GM19468 (cell line): ENCODE data around the gene LRRC8E.
"Not testable (repeated sequence)": the region's sequence is repeated elsewhere in the genome, so short reads cannot be mapped to it uniquely, and the experiment has no call there.

Experiments
- ATAC-seq: cut with Tn5 transposase; IDR thresholded peaks from one replicate; pipeline ENCODE4 v1.9.1; 2021; ENCODE audit warnings: mild to moderate bottlenecking, moderate library complexity, moderate number of reproducible peaks; ENCODE audit not compliant: unreplicated experiment; ENCODE audit errors: extremely low read depth

Gene LRRC8E

DNA sequence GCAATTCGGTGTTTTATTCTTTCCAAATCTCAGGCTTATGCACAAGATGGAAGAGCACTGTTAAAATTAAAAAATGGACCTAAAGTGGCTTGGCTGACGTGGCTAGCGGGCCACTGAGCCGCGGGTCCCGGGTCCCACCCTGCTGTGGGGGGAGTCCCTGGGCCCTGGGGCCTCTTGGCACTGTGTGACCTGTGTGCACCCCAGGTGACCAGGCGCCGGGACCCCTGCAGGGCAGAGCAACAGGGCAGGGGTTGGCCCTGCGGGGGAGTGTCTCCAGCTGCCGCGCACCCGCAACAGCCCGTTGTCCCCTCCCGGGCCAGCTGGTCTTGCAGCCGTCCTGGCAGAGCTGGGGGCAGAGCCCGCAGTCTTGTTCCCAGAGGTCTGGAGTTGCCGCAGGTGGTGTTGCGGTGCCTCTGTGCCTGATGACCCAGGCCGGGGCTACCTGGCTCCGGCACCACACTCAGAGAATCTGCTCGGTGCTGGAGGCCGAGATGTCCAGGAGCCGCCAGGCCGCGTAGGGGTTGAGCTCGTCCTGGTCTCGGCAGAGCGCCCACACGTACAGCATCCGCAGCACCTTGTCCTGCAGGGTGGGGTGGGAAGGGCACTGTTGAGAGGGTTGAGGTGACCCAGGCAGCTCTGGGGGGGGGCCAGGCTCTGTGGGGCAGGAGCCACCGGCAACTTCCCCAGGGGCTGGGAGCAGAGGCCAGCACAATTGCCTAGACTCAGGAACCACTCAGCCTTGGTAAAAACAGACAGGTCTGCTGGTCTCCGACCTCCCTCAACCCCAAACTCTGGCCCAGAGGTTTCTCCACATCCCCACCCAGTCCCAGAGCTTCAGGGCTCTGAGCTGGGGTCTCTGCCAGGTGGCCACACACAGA is 38.7 kb downstream of the LRRC8E start:
- no peak for ATAC-seq

DNA sequence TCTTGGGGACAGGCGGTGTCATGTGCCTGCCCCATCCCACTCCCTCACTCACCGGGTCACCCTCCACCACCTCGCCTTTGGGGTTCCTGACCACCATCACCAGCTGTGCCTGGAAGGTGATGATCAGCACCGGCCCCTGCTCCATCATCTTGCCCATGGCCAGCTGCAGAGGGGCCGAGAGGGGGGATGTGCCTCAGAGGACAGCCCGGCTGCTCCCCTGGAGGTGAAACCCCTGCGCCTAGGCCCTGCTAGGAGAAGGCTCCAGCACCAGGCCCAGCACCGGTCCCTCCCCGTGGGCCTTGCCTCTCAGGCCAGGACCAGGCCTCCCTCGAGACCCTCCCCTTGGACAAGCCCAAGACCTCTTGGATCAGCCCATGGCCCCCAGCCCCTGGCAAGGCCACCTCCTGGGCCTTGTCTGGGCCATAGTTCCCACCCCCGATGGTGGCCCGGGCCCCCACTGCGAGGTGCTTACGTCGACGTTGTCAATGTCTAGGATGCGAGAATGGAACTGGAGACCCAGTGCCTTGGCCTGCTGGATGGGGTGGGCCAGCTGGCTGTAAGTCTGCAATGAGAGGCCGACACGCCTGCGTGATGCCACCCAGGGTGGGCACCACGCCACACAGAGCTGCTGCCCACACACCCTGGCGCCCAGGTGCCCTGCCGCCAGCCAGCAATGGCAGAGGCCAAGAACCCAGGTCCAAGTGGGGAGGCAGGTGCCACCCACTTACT is 39.5 kb downstream of the LRRC8E start:
- ATAC-seq, result no peak

DNA sequence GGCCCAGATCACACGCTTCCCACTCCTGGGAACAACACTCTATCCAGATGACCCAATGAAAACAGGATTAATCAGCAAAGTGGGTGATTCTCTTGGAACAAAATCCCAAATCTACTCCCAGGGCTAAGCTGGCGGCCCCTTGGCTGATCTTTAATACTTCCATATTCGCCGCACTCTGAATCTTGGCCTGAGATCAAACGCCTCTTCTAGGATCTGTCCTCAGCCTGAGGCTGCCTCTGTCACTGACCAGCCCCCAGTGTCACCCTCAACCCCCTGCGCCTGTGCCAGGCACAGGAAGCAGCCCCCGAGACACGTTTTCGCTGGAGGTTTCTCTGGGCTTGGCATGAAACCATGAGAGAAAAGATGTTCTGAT is 40.0 kb downstream of the LRRC8E start:
- no peak for ATAC-seq

DNA sequence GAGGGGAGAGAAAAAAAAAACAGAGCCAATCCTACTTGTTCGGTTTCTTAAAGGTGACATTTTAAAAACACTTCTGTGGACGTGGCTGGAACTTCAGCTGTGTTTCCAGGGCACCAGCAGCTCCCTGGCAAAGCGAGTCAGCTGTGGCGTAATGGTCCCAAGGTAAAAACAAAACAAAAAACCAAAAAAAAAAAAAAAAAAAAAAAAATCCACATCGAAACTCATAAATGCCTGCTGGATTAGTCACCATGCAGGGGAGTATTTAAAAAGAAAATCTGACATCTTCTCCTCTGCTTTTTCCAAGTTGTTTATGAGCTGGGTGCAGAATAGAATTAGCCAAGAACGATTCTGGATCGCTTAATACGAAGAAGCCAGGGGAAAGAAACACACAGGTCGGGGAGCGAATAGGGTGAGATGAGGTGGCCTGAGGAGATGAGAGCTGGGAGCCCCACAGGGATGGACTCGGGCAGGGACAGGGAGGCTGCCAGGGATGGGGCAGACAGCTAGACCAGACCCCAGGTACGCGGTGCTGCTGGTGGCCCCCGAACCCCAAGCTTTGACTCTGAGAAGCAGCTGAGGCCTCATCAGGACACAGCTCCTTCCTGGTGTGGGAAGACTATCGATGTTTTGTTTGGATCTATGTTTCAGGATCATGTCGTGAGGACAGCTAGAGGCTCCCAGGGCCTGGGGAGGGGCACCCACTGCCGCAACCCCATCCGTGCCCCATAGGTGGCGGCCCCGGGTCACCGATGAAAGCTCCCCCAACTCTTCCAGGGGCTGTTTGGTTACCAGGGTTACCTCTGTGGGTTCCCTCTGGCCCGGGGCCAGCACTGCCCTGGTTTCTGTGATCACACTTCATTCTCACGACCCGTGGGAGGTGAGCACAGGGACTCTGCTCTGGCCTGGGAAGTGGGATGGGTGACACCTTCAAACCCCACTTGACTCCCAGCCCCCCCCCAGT is 40.7 kb downstream of the LRRC8E start:
- no peak for ATAC-seq

DNA sequence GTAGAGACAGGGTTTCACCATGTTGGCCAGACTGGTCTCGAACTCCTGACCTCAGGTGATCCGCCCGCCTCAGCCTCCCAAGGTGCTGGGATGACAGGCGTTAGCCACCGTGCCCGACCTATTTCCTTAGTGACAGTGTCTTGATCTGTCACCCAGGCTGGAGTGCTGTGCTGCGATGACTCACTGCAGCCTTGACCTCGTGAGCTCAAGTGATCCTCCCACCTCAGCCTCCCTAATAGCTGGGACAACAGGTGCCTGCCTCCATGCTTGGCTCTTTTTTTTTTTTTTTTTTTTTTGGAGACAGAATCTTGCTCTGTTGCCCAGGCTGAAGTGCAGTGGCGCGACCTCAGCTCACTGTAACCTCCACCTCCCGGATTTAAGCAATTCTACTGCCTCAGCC is 41.7 kb downstream of the LRRC8E start:
- not testable (repeated sequence) for ATAC-seq

DNA sequence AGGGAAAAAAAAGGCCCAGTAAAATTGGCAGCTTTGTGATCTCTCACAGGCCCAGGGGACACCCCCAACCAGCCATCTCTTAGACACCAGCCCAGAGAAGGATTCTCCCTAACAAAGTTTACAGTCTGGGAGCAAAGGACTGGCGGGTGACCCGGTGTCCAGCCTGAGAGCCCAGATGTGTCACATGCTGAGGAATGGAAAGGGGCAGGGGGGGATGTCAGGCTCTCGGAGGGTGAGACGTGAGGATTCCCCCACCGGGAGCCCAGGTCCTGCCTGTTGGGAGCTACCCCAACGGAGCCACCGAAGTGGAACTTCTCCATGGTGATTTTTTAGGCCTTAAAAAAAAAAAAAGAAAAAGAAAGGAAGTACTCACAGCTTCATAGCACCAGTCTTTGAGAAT is 42.5 kb downstream of the LRRC8E start:
- no peak for ATAC-seq

DNA sequence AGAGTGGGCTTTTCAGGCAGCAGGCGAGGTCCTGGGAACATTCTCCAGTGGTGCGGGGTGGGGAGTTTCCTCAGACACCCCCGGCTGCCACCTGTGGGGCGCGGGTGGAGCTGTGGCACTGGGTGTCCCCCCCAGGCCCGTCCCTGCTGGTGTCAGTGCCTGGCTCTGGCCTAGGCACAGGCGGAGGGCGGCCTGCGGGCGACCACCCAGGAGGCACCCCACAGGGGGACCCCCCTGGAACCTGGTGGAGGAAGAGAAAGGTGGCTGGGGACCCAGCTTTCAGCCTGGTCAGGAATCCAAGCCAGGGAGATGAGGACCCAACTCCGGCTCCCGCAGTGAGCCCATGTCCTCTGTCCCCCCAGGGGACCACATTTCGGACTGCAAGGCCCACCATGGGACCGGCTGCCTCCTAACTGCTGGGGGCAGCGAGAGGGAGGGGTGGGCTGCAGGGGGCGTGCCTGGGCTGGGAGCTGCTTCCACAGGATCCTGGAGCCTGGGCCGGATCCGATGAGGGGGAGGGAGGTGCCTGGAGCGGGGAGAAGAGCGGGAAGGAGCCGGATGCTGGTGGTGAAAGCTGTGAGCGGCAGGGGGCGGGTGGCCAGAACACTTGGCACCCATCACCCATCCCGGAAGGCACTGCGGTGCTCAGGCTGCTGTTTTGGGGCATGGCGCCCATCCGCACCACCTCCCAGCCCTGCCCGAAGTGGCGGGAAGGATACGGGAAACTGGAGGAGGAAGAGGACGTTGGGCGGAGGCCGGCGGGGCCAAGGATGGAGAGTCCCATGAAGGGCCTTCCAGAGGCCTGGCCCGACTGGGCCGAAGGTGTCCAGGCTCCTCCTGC is 43.1 kb downstream of the LRRC8E start:
- ATAC-seq, result no peak

DNA sequence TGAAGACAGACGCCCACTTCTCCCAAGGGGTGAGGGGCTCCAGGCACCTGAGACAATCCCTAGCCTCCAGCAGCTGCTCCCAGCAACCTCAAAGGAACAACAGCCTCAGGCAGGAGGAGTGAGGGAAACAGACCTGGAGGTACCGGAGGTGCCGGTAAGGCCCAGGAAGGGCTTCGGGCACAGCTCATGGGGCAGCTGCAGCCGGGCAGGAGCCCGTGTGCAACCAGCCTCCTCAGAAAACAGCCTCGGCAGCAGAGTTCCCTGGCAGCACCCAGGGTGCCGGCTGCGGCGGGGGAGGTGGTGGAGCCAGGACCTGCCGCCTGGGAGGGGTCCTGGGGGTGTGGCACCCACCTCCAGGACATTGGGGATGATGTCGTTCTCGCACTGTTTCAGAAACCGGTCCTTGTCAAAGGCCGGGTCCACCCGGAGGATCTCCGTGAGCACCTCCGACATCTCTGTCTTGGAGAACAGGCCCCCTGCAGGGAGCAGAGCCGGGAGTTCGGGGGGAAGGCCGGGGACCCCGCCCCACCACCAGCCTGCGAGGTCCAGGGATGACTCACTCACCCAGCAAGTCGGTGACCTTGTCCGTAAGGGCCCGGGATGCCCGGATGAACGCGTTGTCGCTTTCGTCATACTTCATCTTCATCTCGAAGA is 44.1 kb downstream of the LRRC8E start:
- no peak for ATAC-seq

DNA sequence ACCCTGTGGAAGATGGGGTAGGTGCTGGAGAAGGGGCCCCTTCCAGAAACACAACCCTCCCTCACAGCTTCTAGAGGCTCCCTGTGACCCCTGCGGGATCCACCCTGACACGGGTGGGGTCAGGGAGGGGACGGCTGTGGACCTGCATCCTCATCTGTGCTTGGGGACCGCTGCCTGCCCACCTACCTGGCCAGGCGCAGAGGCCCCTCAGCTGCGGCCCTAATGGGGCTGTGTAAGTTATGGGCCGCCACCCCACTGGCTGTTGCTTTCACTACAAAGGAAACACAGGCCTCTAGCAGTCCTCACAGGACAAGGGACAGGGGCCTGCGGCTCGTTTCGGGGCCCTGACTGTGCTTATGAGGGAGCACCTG is 44.6 kb downstream of the LRRC8E start:
- ATAC-seq, result no peak

DNA sequence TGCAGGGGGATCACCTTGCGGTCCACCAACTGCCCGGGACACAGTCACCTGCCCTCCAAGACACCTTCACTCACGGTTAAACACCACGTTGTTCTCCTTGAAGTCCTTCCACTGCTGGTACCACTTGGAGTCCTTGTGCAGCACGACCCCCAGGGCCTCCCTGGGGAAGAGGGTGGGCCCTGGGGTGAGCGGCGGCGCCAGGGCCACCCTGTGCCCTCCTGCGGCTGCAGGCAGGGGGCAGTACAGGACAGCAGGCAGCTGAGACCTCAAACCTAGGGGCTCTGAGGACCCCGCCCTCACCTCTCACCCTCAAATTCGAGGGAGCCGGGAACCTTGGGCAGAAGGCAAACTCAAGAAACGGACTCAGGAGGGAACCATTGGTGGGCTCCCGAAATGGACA is 45.1 kb downstream of the LRRC8E start:
- ATAC-seq, result no peak

DNA sequence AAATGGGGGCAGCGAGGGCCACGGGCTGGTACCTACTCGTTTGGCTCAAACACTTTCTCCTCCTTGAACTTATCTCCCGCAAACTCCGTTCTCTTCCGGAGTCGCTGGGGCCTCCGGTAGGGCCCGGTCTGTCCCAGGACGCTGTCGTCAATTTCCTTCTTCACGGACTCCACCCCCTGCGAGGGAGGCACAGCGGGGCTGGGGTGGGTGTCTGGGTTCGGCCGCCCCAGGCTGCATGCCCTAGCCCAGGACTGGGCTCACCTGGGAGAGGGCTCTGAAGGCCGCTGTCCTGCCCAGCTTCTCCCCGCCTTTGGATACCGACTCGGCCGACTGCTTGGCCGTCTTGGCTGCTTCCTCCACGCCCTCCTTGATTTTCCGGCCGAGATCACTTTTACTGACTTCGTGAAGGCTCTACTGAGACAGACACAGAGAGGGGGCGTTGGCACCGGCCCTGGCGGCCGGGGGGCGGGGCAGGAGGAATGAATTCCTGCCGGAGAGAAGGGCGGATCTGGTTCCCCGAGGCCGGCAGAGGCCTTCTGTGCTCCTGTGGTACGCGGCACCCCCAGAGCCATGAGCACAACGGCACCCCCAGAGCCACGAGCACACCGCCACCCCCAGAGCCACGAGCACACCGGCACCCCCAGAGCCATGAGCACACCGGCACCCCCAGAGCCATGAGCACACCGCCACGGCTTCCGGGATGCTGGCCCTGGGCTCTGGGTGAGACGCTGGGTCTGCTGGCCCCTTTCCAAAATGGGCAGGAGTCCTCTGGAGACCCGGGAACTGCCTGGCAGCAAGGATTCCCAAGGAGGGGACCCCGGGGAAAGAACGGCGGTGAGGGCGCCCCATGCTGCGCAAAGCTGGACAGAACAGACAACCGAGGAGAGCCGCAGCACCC is 45.8 kb downstream of the LRRC8E start:
- ATAC-seq, result no peak

DNA sequence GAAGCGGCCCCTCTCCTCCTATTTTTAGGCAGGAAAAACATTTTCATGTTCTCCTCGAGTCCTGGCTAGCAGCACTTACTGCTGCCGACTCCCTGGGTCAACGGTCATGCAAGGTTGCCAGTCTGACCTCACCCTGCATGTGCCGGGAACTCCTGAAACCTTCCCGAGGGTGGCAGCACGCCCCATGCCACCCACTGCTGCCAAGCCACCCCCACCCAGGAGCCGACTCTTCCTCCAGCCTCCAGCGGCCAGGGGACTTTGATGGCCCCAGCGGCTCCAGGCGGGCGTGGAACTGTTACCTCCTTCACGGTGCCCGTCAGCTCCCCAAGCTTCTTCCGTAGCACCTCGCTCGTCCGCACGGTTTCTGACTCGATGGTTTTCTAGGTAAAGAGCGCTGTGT is 46.5 kb downstream of the LRRC8E start:
- ATAC-seq, result no peak

DNA sequence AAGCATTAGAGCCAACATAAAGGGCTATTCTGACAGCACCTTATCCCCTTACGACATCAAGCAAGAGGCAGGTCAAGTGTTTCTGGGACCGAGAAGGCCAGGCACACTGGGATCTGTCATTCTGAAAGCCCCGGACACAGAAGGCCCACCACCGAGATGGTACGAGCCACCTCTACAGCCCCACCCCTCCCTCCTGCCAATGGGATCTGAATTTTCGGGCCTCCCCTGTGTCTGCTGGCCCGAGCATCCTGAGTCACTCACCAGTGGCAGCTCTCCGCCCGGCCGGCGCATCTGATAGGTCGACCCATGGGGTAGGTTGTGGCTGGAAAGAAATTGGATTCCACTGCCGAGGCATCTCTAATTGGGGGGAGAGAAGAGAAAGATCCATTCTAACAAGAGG is 52.5 kb downstream of the LRRC8E start:
- no peak for ATAC-seq

DNA sequence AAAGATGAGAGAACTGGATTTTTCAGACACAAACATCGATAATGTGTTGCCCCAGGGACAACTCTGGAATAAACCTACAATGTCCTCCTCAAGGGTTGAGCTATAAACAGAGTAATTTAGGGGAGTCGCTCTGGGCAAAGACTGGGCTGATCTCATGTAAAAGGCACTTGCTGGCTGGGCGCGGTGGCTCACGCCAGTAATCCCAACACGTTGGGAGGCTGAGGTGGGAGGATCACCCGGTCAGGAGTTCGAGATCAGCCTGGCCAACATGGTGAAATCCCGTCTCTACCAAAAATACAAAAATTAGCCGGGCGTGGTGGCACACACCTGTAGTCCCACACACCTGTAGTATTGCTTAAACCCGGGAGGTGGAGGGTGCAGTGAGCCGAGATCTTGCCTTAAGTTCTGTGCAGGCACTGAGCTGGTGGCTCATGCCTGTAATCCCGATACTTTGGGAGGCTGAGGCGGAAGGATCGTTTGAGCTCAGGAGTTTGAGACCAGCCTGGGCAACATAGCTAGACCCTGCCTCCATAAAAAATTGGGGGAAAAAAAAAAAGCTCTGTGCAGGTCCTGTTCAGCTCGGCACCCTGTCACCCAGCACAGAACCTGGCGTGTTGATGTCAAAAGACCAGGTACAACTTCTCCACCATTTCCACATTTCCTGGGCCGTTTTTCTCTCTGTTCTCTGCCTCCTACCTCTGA is 53.7 kb downstream of the LRRC8E start:
- ATAC-seq, result no peak

DNA sequence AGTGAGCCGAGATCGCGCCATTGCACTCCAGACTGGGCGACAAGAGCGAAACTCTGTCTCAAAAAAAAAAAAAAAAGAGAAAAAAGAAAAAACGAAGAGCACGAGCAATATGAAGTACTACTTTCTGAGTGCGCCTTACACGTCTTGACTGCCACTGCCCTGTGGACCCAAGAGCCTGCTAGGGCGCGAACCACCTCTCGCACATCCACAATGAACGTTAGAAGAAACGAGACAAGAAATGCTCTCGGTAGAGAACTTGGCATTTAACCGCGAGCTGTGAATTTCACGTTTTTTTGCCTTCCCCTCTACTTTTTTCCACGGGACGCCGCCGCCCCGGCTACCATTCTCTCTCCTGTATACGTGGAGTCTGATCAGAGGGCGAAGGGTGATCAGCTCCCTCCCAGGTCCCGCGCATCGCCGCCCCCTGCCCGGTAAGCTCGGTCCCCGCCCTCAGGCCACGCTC is 54.7 kb downstream of the LRRC8E start:
- ATAC-seq, result no peak

DNA sequence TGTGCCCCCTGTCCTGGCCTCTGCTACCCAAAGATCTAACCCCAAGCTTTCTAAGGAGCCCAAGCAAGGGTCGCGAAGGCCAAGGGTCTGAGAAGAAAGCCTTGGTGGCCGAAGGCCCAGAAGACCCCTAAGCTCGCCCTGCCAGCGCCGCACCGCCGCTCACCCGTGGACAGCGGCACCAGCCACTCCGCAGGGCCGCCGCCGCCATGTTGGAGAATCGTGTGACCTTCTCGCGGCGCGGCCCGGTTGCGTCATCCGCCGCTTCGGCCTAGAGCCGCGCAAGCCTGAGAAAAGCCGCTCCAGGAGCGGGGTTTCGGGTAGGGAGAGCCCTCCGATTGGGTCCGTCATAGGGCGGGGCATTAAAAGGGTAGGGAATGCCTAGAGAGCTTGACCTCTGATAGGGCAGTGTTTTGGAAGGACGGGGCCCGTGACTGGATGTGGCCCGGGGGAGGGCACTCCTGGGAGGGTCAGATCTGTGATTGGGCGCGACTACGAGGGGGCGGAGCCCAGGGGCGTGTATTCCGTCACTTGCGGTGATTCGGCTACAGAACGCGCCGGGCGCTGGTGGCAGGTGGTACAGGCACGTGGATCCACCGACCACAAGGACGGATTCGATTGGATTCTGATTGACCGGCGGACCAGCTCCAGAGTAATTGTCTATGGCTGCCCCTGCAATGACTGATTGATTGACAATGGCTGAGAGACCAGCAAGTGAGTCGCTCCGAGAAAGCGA is 55.3 kb downstream of the LRRC8E start, which contains the start of gene TIMM44:
TIMM44 (minus strand) TSS at position 223 of the 733 bp plus-strand sequence; CDS start at position 208, 15 bp downstream.
- peak; percentile 92 for ATAC-seq
